ENCODE results near the gene HMGB1. TPM values are rescaled to one million over a fixed set of nuclear protein-coding genes. Genes with fewer than 3 reads are reported as not detected.

The HMGB1 gene
- 100 to 1,000 TPM; 666 to 676 TPM for total RNA-seq

GRCh38 chr13:30465593-30466357, at the start of gene HMGB1:
TSS of gene HMGB1 (minus strand) at chr13:30465936. CDS start at chr13:30463680, 2,256 bp downstream.
- peaks cover 25% of the 10 kb centered on the region for H3K4me1 Mint-ChIP-seq (ENCODE audit: low read depth)
- peak; percentile 99 for DNase-seq
- TF ChIP-seq CTCF (IDR thresholded peaks at IDR 0.05), result no peak
- peaks cover 28% of the 10 kb centered on the region for H3K36me3 Mint-ChIP-seq (ENCODE audit: low read depth)
- CTCF ChIA-PET, result interaction anchor here (0.9 kb wide), 1 partner anchor 106 kb away, joined by 3 read pairs; no protein-coding TSS in a partner anchor
- intact Hi-C loops (cut with micrococcal nuclease), result loop anchor here (5.0 to 10.0 kb wide), 4 partner anchors 91 to 331 kb away; partner anchors contain the start of gene USPL1
- H3K4me3 Mint-ChIP-seq, result peak within 1 kb of the TSS; percentile 97
- H3K9me3 Mint-ChIP-seq, result no peaks in the 10 kb centered on the region
- H3K27me3 Mint-ChIP-seq, result peaks cover 1% of the 10 kb centered on the region
- POLR2A ChIA-PET, result interaction anchor here (0.5 to 5.5 kb wide), 30 partner anchors 11 to 1061 kb away, joined by 3 to 49 read pairs (median 4); partner anchors contain the start of genes KATNAL1 and USPL1
- peak within 1 kb of the TSS; percentile 97 for H3K27ac Mint-ChIP-seq
- ATAC-seq, result peak; percentile 90

GRCh38 chr13:30510811-30511371, 45.2 kb upstream of the HMGB1 start:
- no peak overlapping the region for H3K27ac Mint-ChIP-seq
- intact Hi-C loops (cut with micrococcal nuclease), result no loop called here
- no peaks in the 10 kb centered on the region for H3K27me3 Mint-ChIP-seq
- no peaks in the 10 kb centered on the region for H3K36me3 Mint-ChIP-seq (ENCODE audit: low read depth)
- CTCF ChIA-PET, result no interaction called here
- no peaks in the 10 kb centered on the region for H3K4me1 Mint-ChIP-seq (ENCODE audit: low read depth)
- H3K4me3 Mint-ChIP-seq, result no peak overlapping the region
- no peaks in the 10 kb centered on the region for H3K9me3 Mint-ChIP-seq
- ATAC-seq (no peak), DNase-seq (no peak)
- POLR2A ChIA-PET, result no interaction called here
- no peak for TF ChIP-seq CTCF (IDR thresholded peaks at IDR 0.05)

DNA sequence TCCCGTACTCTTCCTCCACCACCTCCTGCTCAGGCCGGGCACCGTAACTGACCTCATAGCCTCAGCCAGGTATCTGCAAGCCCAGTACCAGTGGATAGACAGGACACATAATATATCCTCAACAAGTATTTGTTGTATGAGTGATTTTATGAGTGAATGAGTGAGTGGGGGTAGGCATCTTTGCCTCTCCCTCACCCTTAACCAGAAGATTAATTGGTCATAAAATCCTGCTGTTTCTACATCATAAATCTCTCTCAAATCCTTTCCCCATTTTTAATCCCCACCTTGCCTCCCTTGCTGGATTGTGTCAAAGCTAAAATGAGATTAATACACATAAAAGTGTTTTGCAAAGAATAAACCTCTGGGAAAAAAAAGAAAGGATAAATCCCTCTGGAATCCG, 44.4 kb upstream of the HMGB1 start:
- CTCF ChIA-PET, result no interaction called here
- H3K9me3 Mint-ChIP-seq, result no peaks in the 10 kb centered on the region

DNA sequence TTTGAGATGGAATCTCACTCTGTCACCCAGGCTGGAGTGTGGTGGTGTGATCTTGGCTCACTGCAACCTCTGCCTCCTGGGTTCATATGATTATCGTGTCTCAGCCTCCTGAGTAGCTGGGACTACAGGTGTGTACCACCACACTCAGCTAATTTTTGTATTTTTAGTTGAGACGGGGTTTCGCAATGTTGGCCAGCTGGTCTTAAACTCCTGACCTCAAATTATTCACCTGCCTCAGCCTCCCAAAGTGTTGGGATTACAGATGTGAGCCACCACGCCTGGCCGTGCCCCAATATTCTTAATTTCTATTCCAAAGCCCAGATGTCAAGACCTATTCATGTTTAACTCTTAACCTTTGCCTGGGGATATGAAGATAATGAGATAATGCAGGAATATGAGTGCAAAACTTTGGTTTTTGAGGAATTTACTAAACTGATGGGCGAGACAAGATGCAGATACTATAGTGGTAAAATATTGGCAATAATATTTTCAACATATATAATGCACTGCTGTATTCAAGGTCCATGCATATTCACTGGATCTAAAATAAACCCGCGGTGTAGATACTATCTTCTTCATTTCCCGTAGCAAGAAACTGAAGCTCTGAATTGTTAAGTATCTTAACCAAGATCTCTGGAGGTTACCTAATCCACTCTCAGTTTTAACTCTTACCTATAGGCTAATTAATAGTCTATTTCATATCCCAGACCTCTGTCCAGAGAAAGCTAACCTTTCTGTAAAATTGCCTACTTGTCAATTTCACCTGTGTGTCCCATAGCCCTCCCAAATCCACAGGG, 43.7 kb upstream of the HMGB1 start:
- POLR2A ChIA-PET, result no interaction called here

More for the DNA sequence above, 44.4 kb upstream of the HMGB1 start:
- ATAC-seq (no peak), DNase-seq (no peak)
- POLR2A ChIA-PET, result no interaction called here
- TF ChIP-seq CTCF (IDR thresholded peaks at IDR 0.05), result no peak
- H3K27me3 Mint-ChIP-seq, result no peaks in the 10 kb centered on the region
- intact Hi-C loops (cut with micrococcal nuclease), result no loop called here
- H3K36me3 Mint-ChIP-seq (ENCODE audit: low read depth), result no peaks in the 10 kb centered on the region
- no peak overlapping the region for H3K4me3 Mint-ChIP-seq
- H3K27ac Mint-ChIP-seq, result no peak overlapping the region
- no peaks in the 10 kb centered on the region for H3K4me1 Mint-ChIP-seq (ENCODE audit: low read depth)

More for the DNA sequence above, 43.7 kb upstream of the HMGB1 start:
- H3K4me1 Mint-ChIP-seq (ENCODE audit: low read depth), result peaks cover 1% of the 10 kb centered on the region
- ATAC-seq, result no peak
- no peak overlapping the region for H3K27ac Mint-ChIP-seq
- no peak for DNase-seq
- H3K4me3 Mint-ChIP-seq, result no peak overlapping the region
- no peaks in the 10 kb centered on the region for H3K36me3 Mint-ChIP-seq (ENCODE audit: low read depth)
- CTCF ChIA-PET, result no interaction called here
- no peak for TF ChIP-seq CTCF (IDR thresholded peaks at IDR 0.05)
- no peaks in the 10 kb centered on the region for H3K27me3 Mint-ChIP-seq
- intact Hi-C loops (cut with micrococcal nuclease), result no loop called here
- no peaks in the 10 kb centered on the region for H3K9me3 Mint-ChIP-seq

Data from activated CD8-positive, alpha-beta T cell treated with anti-CD3 and anti-CD28 coated beads for 36 hours (primary cell).